Osteoblast (primary cell): Measurements from ENCODE around the gene RNASE13. TPM values are rescaled to one million over a fixed set of nuclear protein-coding genes. Genes with fewer than 3 reads are reported as not detected.

Experiments
- DNase-seq: peaks from one replicate; pipeline ENCODE4 v3.0.0; 2011; ENCODE audit warnings: low spot score, mixed read lengths; ENCODE audit not compliant: insufficient read length; ENCODE audit errors: missing footprints
- H2AFZ ChIP-seq: 2 replicates; pipeline ENCODE4 v1.6.0; 2011; ENCODE audit warnings: mild to moderate bottlenecking, low read length
- H3K27ac ChIP-seq: 2 replicates; pipeline ENCODE4 v1.5.1; 2011; ENCODE audit warnings: mild to moderate bottlenecking, low read depth, low read length, moderate library complexity
- H3K27me3 ChIP-seq: 2 replicates; pipeline ENCODE4 v1.6.0; 2012; ENCODE audit warnings: mild to moderate bottlenecking, control low read depth, inconsistent platforms, low read length, moderate library complexity; ENCODE audit not compliant: insufficient read depth
- H3K36me3 ChIP-seq: 2 replicates; pipeline ENCODE4 v1.5.1; 2011; ENCODE audit warnings: mild to moderate bottlenecking, low read length, control low read depth, moderate library complexity; ENCODE audit not compliant: insufficient read depth
- H3K4me1 ChIP-seq: 2 replicates; pipeline ENCODE4 v1.5.1; 2011; ENCODE audit warnings: mild to moderate bottlenecking, low read length, control low read depth, moderate library complexity; ENCODE audit not compliant: insufficient read depth
- H3K4me2 ChIP-seq: 2 replicates; pipeline ENCODE4 v1.6.0; 2011; ENCODE audit warnings: mild to moderate bottlenecking, low read length; ENCODE audit not compliant: insufficient read depth
- H3K4me3 ChIP-seq: fragments of 200-600 bp; sonication (generic); 3 replicates; pipeline ENCODE4 v1.5.1; 2012; ENCODE audit warnings: mild to moderate bottlenecking, low read length, inconsistent platforms; ENCODE audit not compliant: insufficient read depth
- H3K79me2 ChIP-seq: 2 replicates; pipeline ENCODE4 v1.6.0; 2012; ENCODE audit warnings: mild to moderate bottlenecking, low read length, control low read depth, inconsistent platforms; ENCODE audit not compliant: insufficient read depth
- H3K9me3 ChIP-seq: 2 replicates; pipeline ENCODE4 v1.5.1; 2011; ENCODE audit warnings: low read depth, low read length, control low read depth
- H4K20me1 ChIP-seq: 2 replicates; pipeline ENCODE4 v1.6.0; 2012; ENCODE audit warnings: mild to moderate bottlenecking, low read length, control low read depth; ENCODE audit not compliant: insufficient read depth
- total RNA-seq: library from RNA; depleted of rRNA; stranded (reverse); fragments of >200 nt; gene quantifications from 2 replicates; pipeline ENCODE4 v1.2.3, GENCODE V29; 2012
- TF ChIP-seq, protein P1 (sequence below): IDR thresholded peaks from 2 replicates; pipeline ENCODE4 v1.5.1; 2011; ENCODE audit warnings: mild to moderate bottlenecking, low read depth, low read length, moderate library complexity; ENCODE audit errors: extremely low read depth

Gene RNASE13
- total RNA-seq, 1 donor, result not detected

DNA sequence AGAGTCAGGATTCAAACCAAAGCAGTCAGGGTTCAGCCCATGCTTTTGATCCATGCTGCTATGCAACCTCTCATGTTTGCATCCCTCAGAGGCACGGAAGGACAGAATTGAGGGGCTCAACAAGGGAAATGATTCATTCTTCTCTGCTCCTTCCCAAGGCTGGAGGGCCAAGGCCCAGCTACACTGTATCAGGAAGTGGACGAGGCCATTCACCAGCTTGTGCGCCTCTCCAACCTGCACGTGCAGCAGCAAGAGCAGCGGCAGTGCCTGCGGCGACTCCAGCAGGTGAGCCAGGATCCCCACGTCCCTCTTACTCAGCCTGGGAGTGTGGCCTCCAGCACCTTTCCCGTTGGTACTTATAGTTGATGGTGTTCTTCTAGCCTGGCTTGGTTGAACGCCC lies 44.1 kb upstream of the RNASE13 start:
- Histone ChIP-seq H2AFZ (no peak overlapping the region), H4K20me1 (peaks cover 14% of the 10 kb centered on the region), H3K4me3 (no peak overlapping the region), H3K79me2 (peaks cover 6% of the 10 kb centered on the region), H3K4me1 (no peaks in the 10 kb centered on the region), H3K27me3 (no peaks in the 10 kb centered on the region), H3K27ac (no peak overlapping the region), H3K9me3 (no peaks in the 10 kb centered on the region), H3K36me3 (peaks cover 82% of the 10 kb centered on the region), H3K4me2 (no peak overlapping the region)
- TF ChIP-seq, protein P1, sequence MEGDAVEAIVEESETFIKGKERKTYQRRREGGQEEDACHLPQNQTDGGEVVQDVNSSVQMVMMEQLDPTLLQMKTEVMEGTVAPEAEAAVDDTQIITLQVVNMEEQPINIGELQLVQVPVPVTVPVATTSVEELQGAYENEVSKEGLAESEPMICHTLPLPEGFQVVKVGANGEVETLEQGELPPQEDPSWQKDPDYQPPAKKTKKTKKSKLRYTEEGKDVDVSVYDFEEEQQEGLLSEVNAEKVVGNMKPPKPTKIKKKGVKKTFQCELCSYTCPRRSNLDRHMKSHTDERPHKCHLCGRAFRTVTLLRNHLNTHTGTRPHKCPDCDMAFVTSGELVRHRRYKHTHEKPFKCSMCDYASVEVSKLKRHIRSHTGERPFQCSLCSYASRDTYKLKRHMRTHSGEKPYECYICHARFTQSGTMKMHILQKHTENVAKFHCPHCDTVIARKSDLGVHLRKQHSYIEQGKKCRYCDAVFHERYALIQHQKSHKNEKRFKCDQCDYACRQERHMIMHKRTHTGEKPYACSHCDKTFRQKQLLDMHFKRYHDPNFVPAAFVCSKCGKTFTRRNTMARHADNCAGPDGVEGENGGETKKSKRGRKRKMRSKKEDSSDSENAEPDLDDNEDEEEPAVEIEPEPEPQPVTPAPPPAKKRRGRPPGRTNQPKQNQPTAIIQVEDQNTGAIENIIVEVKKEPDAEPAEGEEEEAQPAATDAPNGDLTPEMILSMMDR, result no peak
- DNase-seq, result no peak

GRCh38 chr14:21078287-21078686 lies 43.7 kb upstream of the RNASE13 start:
- Histone ChIP-seq H3K4me2 (no peak overlapping the region), H3K27me3 (no peaks in the 10 kb centered on the region), H2AFZ (no peak overlapping the region), H4K20me1 (peaks cover 15% of the 10 kb centered on the region), H3K27ac (no peak overlapping the region), H3K4me1 (no peaks in the 10 kb centered on the region), H3K9me3 (no peaks in the 10 kb centered on the region), H3K4me3 (no peak overlapping the region), H3K36me3 (peaks cover 85% of the 10 kb centered on the region), H3K79me2 (peaks cover 10% of the 10 kb centered on the region)
- TF ChIP-seq, protein P1, result no peak
- peak; percentile 64 for DNase-seq

GRCh38 chr14:21077672-21078071 lies 43.1 kb upstream of the RNASE13 start:
- Histone ChIP-seq H3K27me3 (no peaks in the 10 kb centered on the region), H3K9me3 (no peaks in the 10 kb centered on the region), H3K4me1 (peaks cover 6% of the 10 kb centered on the region), H3K4me2 (no peak overlapping the region), H4K20me1 (peaks cover 20% of the 10 kb centered on the region), H2AFZ (no peak overlapping the region), H3K36me3 (peaks cover 87% of the 10 kb centered on the region), H3K4me3 (no peak overlapping the region), H3K79me2 (peaks cover 16% of the 10 kb centered on the region), H3K27ac (no peak overlapping the region)
- DNase-seq, result peak; percentile 62
- TF ChIP-seq, protein P1, result no peak

DNA sequence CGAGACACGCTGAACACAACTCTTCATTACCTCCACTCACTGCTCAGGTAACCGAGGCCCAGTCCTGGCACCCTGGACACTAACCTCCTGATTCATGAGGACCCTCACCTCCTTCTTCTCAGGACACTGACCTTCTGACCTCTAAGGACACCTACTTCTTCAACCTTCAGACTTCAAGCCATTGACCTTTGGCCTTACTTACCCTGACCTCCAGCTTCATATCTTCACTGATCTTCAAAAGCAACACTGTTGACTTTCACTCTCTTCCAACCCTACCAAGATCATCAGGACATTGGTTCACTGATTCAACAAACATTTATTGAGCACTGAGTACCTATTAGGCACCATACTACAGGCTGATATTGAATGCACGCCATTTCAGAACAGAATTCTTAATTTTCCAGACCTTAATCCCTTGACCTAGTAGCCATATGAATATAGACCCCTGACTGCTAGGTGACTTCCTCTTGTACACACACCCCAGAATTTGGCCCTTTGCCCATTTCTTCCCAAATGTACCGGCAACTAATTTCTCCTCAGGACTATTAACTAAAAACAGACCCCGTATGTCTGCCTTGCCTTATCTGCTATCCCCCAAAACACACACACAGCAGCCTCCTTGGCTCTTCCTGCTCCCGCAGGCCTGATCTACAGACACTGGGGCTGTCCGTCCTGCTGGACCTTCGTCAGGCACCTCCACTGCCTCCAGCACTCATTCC lies 41.3 kb upstream of the RNASE13 start:
- H3K36me3 ChIP-seq, result peaks cover 73% of the 10 kb centered on the region
- no peaks in the 10 kb centered on the region for H3K27me3 ChIP-seq
- no peaks in the 10 kb centered on the region for H3K9me3 ChIP-seq
- H3K79me2 ChIP-seq, result peaks cover 17% of the 10 kb centered on the region
- H4K20me1 ChIP-seq, result peaks cover 25% of the 10 kb centered on the region
- H3K4me3 ChIP-seq, result no peak overlapping the region
- H3K4me2 ChIP-seq, result no peak overlapping the region
- H3K4me1 ChIP-seq, result peaks cover 20% of the 10 kb centered on the region
- TF ChIP-seq, protein P1, result no peak
- DNase-seq, result peak; percentile 56
- no peak overlapping the region for H3K27ac ChIP-seq
- H2AFZ ChIP-seq, result no peak overlapping the region
